ENCODE results near the gene WDR27. TPM values are rescaled to one million over a fixed set of nuclear protein-coding genes. Genes with fewer than 3 reads are reported as not detected.

Gene WDR27
- total and polyA plus RNA-seq, 9 donors = 16.6 to 53.4 (median 38.7) TPM

- Histone ChIP-seq H3K4me3 (no peak overlapping the region), H3K27me3 (no peaks in the 10 kb centered on the region), H3K36me3 (no peaks in the 10 kb centered on the region), H3K9me3 (no peaks in the 10 kb centered on the region), H3K4me1 (ENCODE audit: insufficient read depth) (no peaks in the 10 kb centered on the region), H3K27ac (no peak overlapping the region)
- intact Hi-C loops (cut with DNase I) = no loop called here
- 61 to 87% (median 75%) methylated on average over 3 of the region's 3 CpGs for WGBS, 3 donors
- TF ChIP-seq CTCF (IDR thresholded peaks at IDR 0.05) = no peak
- no peak for TF ChIP-seq EP300 (IDR thresholded peaks at IDR 0.05)
- TF ChIP-seq POLR2A (IDR thresholded peaks at IDR 0.05) = no peak
- DNase-seq = no peak
These were observed 285.6 kb downstream of the WDR27 start for GRCh38 chr6:169416249-169416648.

- Histone ChIP-seq H3K36me3 (no peaks in the 10 kb centered on the region), H3K4me1 (ENCODE audit: insufficient read depth) (no peaks in the 10 kb centered on the region), H3K27ac (no peak overlapping the region), H3K27me3 (no peaks in the 10 kb centered on the region), H3K4me3 (no peak overlapping the region), H3K9me3 (no peaks in the 10 kb centered on the region)
- no peak for DNase-seq
- TF ChIP-seq EP300 (IDR thresholded peaks at IDR 0.05) (no peak), POLR2A (IDR thresholded peaks at IDR 0.05) (no peak), CTCF (IDR thresholded peaks at IDR 0.05) (no peak)
- intact Hi-C loops (cut with DNase I) = no loop called here
- 92 to 96% (median 94%) methylated on average over 4 of the region's 4 CpGs for WGBS, 3 donors
These were observed 286.6 kb downstream of the WDR27 start for GRCh38 chr6:169415179-169415578.

- DNase-seq = no peak
- H3K36me3 ChIP-seq = no peaks in the 10 kb centered on the region
- intact Hi-C loops (cut with DNase I) = no loop called here
- 88 to 96% (median 96%) methylated on average over 5 of the region's 5 CpGs for WGBS, 3 donors
- TF ChIP-seq EP300 (IDR thresholded peaks at IDR 0.05) = no peak
- no peak for TF ChIP-seq POLR2A (IDR thresholded peaks at IDR 0.05)
- TF ChIP-seq CTCF (IDR thresholded peaks at IDR 0.05) = no peak
- no peak overlapping the region for H3K4me3 ChIP-seq
- no peaks in the 10 kb centered on the region for H3K9me3 ChIP-seq
- no peaks in the 10 kb centered on the region for H3K4me1 ChIP-seq (ENCODE audit: insufficient read depth)
- H3K27me3 ChIP-seq = no peaks in the 10 kb centered on the region
- H3K27ac ChIP-seq = no peak overlapping the region
These were observed 290.1 kb downstream of the WDR27 start for GRCh38 chr6:169411722-169412121.

- Histone ChIP-seq H3K36me3 (no peaks in the 10 kb centered on the region), H3K27me3 (no peaks in the 10 kb centered on the region), H3K9me3 (no peaks in the 10 kb centered on the region), H3K27ac (no peak overlapping the region), H3K4me3 (no peak overlapping the region), H3K4me1 (ENCODE audit: insufficient read depth) (peaks cover 1% of the 10 kb centered on the region)
- no peak for TF ChIP-seq EP300 (IDR thresholded peaks at IDR 0.05)
- TF ChIP-seq POLR2A (IDR thresholded peaks at IDR 0.05) = no peak
- no peak for TF ChIP-seq CTCF (IDR thresholded peaks at IDR 0.05)
- DNase-seq = no peak
- intact Hi-C loops (cut with DNase I) = no loop called here
- WGBS, 3 donors = 89 to 93% (median 92%) methylated on average over 9 of the region's 9 CpGs
These were observed 290.5 kb downstream of the WDR27 start for GRCh38 chr6:169411296-169411695.
